GM19193 (cell line): Measurements from ENCODE around the gene CH25H.

Experiments used
- POLR2A ChIP-seq: IDR thresholded peaks from 4 replicates; pipeline ENCODE4 v1.6.1; 2011; ENCODE audit not compliant: insufficient read depth, insufficient read length; ENCODE audit errors: extremely low read depth

The CH25H gene

DNA sequence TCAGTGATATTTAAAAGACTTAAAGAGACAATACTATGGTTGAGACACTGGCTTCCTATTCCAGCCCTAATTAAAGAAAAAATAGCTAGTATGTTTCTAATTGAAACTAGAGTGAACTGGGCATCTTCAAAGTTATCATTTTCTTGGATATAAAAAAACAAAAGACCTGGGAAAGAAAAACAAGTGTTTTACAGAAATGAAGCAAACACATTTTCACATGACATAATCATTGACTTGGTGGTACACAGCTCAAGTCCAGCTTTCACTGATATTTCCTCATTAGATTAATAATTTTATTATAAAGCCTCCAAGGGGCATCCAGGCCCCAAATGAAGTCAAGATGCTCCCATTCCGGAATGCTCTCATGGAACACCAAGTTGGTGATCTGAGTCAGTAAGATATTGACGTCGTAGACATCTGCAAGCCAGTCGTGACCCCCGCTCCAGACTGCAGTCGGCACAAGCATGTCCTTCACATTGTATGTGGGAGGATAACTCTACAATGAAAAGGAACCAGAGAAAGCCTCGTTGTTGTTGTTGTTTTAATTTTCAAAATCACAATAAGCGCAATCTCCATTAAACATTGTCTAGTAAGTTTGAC is 7.5 kb upstream of the CH25H start:
- no peak for TF ChIP-seq POLR2A

DNA sequence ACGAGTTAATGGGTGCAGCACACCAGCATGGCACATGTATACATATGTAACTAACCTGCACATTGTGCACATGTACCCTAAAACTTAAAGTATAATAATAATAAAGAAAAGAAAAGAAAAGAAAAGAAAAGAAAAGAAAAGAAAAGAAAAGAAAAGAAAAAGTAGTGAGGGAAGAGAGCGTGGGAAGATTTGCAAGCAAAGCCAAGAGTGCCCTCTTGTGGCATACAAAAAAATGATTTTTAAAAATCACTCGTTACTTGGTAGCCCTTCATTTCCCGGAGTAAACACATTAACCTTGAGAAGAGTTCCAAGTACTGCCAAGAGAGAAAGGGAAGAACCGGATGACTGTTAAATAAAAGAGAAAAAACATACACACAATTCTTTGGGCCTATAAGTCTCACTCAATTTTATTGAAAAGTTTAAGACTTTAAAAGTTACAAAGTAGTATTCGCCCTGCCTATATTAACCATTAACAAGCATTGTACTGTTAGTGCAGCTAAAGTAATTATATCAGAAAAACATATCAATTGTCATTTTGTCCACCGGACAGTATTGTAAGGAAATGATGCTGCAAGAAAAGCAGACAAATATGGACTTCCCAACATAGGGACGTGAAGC is 6.2 kb upstream of the CH25H start:
- no peak for TF ChIP-seq POLR2A

DNA sequence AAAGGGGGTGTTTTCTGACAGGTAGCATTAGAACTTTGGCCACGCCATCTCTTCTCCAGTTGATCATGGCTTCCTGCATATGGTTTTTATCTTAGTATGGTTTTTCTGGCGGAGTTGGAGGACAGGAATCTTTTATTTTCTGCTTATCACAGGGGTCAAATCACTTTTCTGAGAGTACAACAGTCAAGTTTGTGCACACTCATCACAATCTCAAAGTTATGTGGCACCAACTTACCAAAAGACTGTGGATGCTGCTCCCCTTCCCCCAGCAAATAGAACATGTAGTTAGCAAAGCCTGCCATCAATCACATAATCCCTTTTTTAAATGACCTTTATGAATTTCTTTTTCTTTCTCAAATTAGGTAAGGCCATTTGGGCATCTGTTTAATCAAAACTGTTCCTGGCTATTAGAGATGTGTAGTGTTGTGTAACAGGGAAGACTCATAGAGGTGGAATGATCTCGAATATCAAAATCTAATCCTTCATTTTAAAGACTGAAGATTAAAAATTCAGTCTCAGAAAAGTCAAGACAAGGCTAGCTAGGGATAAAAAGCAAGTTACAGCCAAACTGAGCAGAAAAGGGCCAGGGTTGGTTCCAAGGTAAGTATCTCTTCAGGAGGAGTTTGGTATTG is 3.8 kb upstream of the CH25H start:
- no peak for TF ChIP-seq POLR2A

DNA sequence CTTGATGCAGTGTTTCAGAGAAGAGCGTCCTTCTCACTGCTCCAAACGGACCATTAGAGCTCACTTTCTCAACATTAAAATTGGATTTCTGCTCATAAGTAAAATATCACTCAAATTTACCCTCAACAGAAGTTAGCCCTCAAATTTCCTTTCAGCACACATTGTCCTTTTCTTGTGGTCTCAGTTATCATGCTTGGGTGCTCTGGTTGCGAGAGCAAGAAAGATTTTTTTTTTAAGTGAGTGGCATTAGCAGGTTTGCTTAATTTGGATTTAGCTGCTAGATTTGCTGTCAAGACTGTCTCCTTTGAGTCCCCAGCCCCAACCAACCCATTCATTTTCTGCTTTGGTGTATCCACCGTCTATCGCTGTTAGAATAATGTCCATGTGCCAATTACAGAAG is 2.6 kb upstream of the CH25H start:
- TF ChIP-seq POLR2A: no peak

DNA sequence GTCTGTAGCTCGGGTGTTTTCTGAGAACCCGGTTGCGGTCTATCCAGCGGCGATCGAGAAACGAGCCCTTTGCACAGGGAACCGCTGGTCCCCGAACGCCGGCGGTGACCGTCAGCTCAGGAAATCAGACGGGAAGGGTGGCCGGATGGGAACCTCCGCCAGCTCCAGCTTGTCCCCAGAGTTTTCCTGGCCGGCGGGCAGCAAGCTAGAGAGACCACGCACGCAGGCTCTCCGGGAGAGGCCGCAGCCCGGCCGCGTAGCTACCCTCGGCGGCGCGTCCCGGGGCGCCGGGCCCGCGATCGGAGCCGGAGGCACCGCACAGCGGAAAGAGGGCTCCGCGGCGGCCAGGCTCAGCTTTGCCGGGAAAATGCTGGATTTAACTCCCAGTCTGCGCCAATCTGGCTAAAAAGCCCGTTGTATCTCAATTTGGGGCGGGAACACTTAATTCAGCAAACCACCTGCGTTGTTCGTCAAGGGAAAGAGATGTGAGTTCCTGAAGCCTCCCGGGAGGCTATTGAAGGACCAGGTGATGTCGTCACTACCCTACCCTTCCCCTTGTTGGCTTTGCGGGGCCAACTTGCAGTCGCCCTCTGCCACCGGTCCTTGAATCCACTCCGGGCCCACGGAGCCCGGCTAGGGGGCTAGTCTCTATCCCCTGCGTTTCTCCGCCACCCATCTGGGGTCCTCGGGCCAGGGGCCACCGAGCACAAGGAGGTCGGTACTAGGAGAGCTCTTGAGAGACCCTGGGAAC is 859 bp upstream of the CH25H start:
- no peak for TF ChIP-seq POLR2A

DNA sequence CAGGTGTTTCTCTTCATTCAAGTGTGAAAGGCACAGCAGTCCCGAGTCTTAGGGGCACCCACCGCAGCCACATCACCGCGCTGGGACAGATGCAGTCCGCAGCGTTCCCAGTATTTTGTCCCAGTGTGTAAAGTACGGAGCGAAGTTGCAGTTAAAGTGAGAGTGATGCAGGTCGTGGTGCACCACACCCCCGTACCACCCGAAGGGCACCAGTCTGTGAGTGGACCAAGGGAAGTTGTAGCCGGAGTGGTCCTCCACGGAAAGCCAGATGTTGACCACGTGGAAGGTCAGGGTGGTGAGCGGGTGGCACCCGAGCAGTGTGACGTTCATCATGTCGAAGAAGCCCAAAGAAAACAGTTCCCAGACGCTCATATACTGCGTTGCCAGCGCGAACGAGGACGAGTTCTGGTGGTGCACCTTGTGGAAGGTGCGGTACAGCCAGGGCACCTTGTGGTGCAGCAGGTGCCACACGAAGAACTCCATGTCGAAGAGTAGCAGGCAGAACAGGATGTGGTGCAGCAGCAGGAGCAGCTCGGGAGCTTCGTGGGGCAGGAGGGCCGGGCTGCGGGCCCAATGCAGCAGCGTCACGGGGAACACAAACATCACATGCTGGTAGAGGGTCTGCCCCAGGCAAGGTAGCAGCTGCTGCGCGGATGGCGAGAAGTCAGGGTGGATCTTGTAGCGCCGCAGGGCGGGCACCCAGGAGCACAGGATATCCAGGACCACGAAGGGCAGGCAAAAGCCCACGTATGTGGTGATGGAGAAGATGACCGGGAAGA is 526 bp downstream of the CH25H start:
- TF ChIP-seq POLR2A: no peak

DNA sequence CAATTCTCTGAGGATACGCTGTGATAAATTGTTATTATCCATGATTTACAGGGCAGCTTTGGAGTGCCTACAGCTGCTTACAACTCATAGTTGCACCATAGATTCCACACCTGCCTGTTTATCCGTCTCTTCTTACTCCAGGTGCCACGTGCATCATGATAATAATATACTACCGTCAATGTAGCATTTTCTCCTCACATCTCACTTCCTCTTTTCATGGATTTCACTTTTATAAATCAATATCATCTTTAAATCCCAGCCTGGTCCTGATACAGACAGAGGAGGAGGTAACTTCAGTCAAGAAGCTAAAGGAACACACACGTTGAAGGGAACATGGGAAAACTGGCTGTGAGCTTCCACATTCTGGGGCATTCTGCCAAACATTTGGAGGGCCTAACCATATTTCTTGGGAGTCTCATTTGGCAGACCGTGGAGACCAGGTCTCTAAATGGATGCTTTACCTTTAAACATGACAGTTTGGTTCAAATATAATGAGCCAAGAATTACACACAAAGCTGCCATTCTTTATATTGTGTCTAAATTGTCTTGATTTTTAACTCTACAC is 2.4 kb downstream of the CH25H start:
- TF ChIP-seq POLR2A: no peak

DNA sequence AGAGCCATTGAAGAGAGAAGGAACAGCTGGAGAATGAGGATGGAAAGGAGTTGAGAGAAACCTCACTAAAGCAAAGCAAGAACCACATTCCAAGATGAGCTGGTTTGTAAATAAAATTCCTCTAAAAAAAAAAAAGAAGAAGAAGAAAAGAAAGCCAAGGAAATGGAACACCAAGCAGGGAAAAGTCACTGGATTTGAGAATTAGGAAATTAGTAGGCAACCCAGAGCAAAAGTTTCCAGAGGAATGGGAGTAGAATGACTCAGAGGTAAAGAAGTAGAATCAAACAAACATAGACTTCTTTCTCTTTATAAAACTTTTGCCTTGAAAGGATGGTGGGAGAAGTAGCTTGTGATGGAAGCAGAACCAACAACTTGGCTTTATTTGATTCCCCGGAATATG is 3.9 kb downstream of the CH25H start:
- no peak for TF ChIP-seq POLR2A

DNA sequence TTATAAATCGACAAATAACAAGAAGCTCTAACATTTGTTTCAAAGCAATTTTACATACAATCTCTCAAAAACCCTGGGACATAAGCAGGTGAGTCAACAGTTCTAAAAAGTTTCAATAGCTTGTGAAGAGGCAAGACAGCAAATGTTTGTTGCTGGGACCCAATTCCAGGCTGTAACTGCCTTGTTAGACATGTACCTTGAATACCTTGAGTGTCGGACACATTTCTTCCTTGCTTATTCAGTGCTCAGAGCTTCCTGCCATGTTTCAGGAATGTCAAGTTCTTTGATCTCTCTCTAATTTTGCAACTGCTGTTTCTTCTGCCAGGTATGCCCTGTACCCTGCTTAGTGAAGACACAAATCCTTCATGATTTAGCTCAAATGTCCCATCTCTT is 5.1 kb downstream of the CH25H start:
- no peak for TF ChIP-seq POLR2A

DNA sequence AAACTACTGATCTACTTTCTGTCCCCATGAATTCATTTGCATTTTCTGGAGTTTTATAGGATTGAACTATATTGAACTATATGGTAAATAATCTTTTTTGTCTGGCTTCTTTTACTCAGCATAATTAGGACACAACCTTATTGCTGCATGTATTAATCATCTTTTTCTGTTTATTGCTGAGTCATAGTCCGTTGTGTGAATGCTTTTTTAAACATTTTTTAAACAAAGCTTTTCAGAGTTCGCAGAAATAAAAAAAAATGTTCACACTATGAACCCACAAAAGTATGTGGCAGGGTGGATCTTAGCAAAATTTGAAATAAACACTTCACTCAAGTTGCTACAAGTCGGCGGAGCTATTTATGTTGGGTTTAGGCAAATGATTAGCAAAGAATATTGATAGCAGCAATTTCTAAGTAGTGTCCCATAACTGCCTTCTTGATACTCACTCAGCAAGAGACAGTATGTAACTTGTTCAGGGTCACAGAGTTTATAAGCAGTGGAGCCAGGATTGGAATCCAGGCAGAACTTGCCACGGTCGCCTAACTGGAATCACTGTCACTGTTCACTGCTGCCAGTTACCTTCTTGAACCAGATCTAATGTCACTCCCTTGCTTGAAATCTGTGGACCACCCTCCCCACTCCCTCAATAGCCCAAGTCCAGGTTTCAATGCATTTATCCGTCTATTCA is 5.6 kb downstream of the CH25H start:
- no peak for TF ChIP-seq POLR2A

DNA sequence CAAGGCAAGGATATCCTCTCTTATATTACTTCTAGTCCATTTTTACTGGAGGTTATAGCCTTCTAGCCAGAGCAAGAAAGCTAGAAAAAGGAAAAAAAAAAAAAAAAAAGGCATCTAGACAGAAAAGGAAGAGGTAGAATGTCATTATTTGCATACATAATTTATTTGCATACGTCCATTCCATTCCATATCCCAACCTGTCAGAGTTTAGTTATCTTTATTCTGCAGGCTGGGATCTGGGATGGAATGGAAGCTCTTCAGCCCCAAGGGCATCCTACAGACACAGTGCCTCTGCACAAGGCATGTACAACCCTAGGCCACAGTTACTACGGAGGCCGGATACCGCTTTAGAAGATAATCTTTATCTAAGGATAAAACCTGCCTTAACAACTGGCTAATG is 9.6 kb downstream of the CH25H start:
- no peak for TF ChIP-seq POLR2A

DNA sequence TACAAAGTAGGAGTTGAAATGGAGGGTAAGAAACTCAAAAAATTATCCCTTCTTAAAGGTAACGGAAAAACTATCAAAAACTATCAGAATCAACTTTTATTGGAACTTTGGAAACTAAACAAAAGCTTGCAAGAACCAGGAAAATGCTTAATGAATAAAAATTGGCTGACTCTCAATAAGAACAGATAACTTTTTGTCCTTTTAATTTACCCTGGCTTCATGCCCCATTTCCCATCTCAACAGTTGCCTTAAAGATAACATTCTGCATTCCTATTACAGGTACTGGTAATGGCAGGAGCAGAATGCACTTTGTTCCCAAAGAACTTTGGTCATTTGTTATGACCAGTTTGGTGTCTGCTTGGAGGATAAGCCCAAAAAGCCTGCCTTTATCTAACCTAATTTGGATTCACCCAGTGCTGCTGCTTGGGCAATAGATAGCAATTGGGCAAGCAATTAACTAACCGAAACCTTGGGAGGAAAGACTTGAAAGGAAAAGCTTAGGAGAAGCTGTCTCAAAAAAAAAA is 17.8 kb downstream of the CH25H start:
- TF ChIP-seq POLR2A: no peak

DNA sequence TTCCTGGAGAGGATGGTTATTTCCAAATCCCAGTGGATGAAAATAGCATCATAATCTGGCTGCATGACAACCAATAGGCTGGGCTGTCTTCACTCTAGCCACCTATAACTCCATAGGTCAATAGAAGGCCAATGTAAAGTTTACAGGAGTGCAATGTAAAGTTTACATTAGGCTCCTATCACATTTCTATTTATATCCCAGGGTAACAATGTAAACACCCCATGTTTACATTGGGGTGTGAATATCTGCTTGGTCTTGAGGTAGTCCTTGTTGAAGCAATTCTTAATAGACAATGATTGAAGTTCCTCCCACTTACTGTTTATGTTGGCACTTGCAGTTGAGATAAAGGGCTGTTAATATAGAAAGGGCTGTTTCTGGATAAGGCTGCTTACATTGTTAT is 21.5 kb downstream of the CH25H start:
- no peak for TF ChIP-seq POLR2A

DNA sequence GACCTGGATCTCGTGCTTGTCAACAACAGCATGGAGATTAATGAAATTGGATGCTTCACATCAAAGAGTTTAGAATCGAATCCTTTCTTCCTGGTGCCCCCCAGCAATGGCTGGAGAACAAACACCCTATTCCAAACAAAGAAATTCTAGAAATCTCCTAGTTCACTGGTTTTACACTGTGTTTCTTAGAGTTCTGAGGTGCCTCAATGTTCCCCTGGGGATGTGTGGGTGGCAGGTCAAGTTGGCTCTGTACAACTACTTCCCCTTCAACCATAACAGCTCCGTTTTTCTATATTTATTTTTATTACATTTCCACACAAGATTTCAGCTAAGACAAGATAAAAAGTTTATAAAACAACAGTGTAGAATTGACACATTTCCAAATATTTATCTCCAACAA is 22.5 kb downstream of the CH25H start:
- TF ChIP-seq POLR2A: no peak
